Mesothelial cell of epicardium (in vitro differentiated cells): Measurements from ENCODE around the gene AATK. TPM values are rescaled to one million over a fixed set of nuclear protein-coding genes. Genes with fewer than 3 reads are reported as not detected.

Experiments
- DNase-seq, 2 experiments: peaks; one replicate each; pipeline ENCODE4 v3.0.0; 2021; ENCODE audit warnings: low spot score in 2 of 2; ENCODE audit not compliant: unreplicated experiment in 2 of 2
- H3K27ac Mint-ChIP-seq: 2 replicates; pipeline ENCODE4 v1.8.0; 2021; ENCODE audit warnings: mixed read lengths
- H3K27me3 Mint-ChIP-seq: 2 replicates; pipeline ENCODE4 v1.8.0; 2021; ENCODE audit warnings: low read depth, mixed read lengths
- H3K36me3 Mint-ChIP-seq: 2 replicates; pipeline ENCODE4 v1.8.0; 2021; ENCODE audit warnings: mixed read lengths
- H3K4me1 Mint-ChIP-seq: 2 replicates; pipeline ENCODE4 v1.8.0; 2021; ENCODE audit warnings: mixed read lengths
- H3K4me3 Mint-ChIP-seq: 2 replicates; pipeline ENCODE4 v1.8.0; 2021; ENCODE audit warnings: mild to moderate bottlenecking, moderate library complexity, mixed read lengths
- H3K9me3 Mint-ChIP-seq: 2 replicates; pipeline ENCODE4 v1.8.0; 2021; ENCODE audit warnings: mixed read lengths
- CTCF ChIP-seq: fragments of 200-600 bp; sonication (generic); IDR thresholded peaks from one replicate; pipeline ENCODE4 v1.5.0; 2021; ENCODE audit warnings: antibody characterized with exemption; ENCODE audit not compliant: unreplicated experiment
- total RNA-seq: library from RNA; stranded (reverse); gene quantifications from 3 replicates; pipeline ENCODE4 v1.2.1, GENCODE V29; 2021

The AATK gene
- total RNA-seq, 1 donor from 2014 or later, result 17.3 TPM

- Mint-ChIP-seq H3K4me3 (no peak overlapping the region), H3K27me3 (no peaks in the 10 kb centered on the region), H3K9me3 (no peaks in the 10 kb centered on the region), H3K4me1 (no peaks in the 10 kb centered on the region), H3K36me3 (no peaks in the 10 kb centered on the region), H3K27ac (no peak overlapping the region)
- TF ChIP-seq CTCF, result no peak
- no peak for DNase-seq
Measured at GRCh38 chr17:81191646-81192045, 25.6 kb upstream of the AATK start.

- Mint-ChIP-seq H3K27ac (no peak overlapping the region), H3K4me1 (no peaks in the 10 kb centered on the region), H3K27me3 (no peaks in the 10 kb centered on the region), H3K9me3 (no peaks in the 10 kb centered on the region), H3K4me3 (no peak overlapping the region), H3K36me3 (no peaks in the 10 kb centered on the region)
- DNase-seq, result peak in 1 of 2 experiments; percentile 19
- no peak for TF ChIP-seq CTCF
Measured at GRCh38 chr17:81191116-81191515, 25.1 kb upstream of the AATK start.

GRCh38 chr17:81190591-81190990, 24.6 kb upstream of the AATK start:
- no peak for TF ChIP-seq CTCF
- H3K27ac Mint-ChIP-seq, result no peak overlapping the region
- H3K4me1 Mint-ChIP-seq, result no peaks in the 10 kb centered on the region
- H3K9me3 Mint-ChIP-seq, result no peaks in the 10 kb centered on the region
- H3K27me3 Mint-ChIP-seq, result no peaks in the 10 kb centered on the region
- no peaks in the 10 kb centered on the region for H3K36me3 Mint-ChIP-seq
- no peak for DNase-seq
- H3K4me3 Mint-ChIP-seq, result no peak overlapping the region

GRCh38 chr17:81189670-81190530, 23.9 kb upstream of the AATK start:
- TF ChIP-seq CTCF, result no peak
- Mint-ChIP-seq H3K4me3 (no peak overlapping the region), H3K27ac (no peak overlapping the region), H3K27me3 (no peaks in the 10 kb centered on the region), H3K9me3 (no peaks in the 10 kb centered on the region), H3K36me3 (no peaks in the 10 kb centered on the region), H3K4me1 (no peaks in the 10 kb centered on the region)
- no peak for DNase-seq

GRCh38 chr17:81189016-81189415, 23.0 kb upstream of the AATK start:
- no peak for TF ChIP-seq CTCF
- no peaks in the 10 kb centered on the region for H3K4me1 Mint-ChIP-seq

More at GRCh38 chr17:81189016-81189415, 23.0 kb upstream of the AATK start:
- Mint-ChIP-seq H3K4me3 (no peak overlapping the region), H3K9me3 (no peaks in the 10 kb centered on the region), H3K27me3 (peaks cover 5% of the 10 kb centered on the region), H3K36me3 (no peaks in the 10 kb centered on the region), H3K27ac (no peak overlapping the region)
- DNase-seq, result no peak
